HFFc6 (cell line): Measurements from ENCODE around the gene MREG. TPM values are rescaled to one million over a fixed set of nuclear protein-coding genes. Genes with fewer than 3 reads are reported as not detected.

Source experiments
- DNase-seq: peaks from one replicate; pipeline ENCODE4 v3.0.0-alpha.2; 2018
- H3K27ac Mint-ChIP-seq: 2 replicates; pipeline ENCODE4 v1.8.0; 2020; ENCODE audit warnings: mild to moderate bottlenecking, mixed read lengths
- H3K27me3 Mint-ChIP-seq: 2 replicates; pipeline ENCODE4 v1.8.0; 2021; ENCODE audit warnings: mild to moderate bottlenecking, moderate library complexity, mixed read lengths; ENCODE audit not compliant: insufficient read depth
- H3K36me3 Mint-ChIP-seq: 2 replicates; pipeline ENCODE4 v1.8.0; 2021; ENCODE audit warnings: low read depth, mixed read lengths
- H3K4me1 Mint-ChIP-seq: 2 replicates; pipeline ENCODE4 v1.8.0; 2020; ENCODE audit warnings: low read depth, mixed read lengths
- H3K4me3 Mint-ChIP-seq: 2 replicates; pipeline ENCODE4 v1.8.0; 2020; ENCODE audit warnings: mild to moderate bottlenecking, moderate library complexity, mixed read lengths
- H3K9me3 Mint-ChIP-seq: 2 replicates; pipeline ENCODE4 v1.8.0; 2020; ENCODE audit warnings: mild to moderate bottlenecking, mixed read lengths
- total RNA-seq, 6 experiments: library from RNA; stranded (reverse); fragmentation: NEBNext Ultra II Directional; extraction: Animal tissue kit (Norgen Biotek cat#: 25700); gene quantifications; 2 replicates in 1 of 6; 3 replicates in 5 of 6; pipeline ENCODE4 v1.2.3, GENCODE V29; 2021
- TF ChIP-seq, protein P1 (sequence below): fragments of 200-600 bp; sonication (generic); IDR thresholded peaks from 2 replicates; pipeline ENCODE4 v1.5.0; 2021; ENCODE audit warnings: antibody characterized with exemption, mild to moderate bottlenecking

MREG gene
- total RNA-seq, 6 experiments from 2014 or later: 2.0 to 3.5 (median 3.2) TPM

DNA sequence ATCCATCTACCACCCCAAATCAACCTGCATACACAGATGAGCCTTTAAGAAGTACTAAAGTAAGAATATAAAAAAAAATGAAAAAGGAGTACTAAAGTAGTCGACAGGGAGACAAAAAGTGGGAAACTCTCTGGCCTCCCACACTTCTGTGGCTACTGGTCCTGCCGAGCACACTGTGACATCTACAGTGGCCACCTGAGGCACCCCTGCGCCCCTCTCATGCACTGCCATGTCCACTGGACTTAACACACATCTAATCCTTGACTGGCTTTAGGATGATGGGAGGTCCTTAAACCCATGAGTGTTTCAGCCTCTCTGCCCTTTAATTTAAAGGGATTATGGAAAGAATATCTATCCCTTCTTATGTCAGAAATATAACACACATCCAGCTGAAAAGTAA, 71.2 kb downstream of the MREG start:
- TF ChIP-seq, protein P1, sequence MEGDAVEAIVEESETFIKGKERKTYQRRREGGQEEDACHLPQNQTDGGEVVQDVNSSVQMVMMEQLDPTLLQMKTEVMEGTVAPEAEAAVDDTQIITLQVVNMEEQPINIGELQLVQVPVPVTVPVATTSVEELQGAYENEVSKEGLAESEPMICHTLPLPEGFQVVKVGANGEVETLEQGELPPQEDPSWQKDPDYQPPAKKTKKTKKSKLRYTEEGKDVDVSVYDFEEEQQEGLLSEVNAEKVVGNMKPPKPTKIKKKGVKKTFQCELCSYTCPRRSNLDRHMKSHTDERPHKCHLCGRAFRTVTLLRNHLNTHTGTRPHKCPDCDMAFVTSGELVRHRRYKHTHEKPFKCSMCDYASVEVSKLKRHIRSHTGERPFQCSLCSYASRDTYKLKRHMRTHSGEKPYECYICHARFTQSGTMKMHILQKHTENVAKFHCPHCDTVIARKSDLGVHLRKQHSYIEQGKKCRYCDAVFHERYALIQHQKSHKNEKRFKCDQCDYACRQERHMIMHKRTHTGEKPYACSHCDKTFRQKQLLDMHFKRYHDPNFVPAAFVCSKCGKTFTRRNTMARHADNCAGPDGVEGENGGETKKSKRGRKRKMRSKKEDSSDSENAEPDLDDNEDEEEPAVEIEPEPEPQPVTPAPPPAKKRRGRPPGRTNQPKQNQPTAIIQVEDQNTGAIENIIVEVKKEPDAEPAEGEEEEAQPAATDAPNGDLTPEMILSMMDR: no peak
- Mint-ChIP-seq H3K36me3 (peaks cover 5% of the 10 kb centered on the region; the same call in 1 of the 2 replicates), H3K4me1 (peaks cover 6% of the 10 kb centered on the region), H3K9me3 (no peaks in the 10 kb centered on the region), H3K27ac (no peak overlapping the region), H3K27me3 (peaks cover 3% of the 10 kb centered on the region; the same call in 1 of the 2 replicates), H3K4me3 (no peak overlapping the region)
- no peak for DNase-seq

DNA sequence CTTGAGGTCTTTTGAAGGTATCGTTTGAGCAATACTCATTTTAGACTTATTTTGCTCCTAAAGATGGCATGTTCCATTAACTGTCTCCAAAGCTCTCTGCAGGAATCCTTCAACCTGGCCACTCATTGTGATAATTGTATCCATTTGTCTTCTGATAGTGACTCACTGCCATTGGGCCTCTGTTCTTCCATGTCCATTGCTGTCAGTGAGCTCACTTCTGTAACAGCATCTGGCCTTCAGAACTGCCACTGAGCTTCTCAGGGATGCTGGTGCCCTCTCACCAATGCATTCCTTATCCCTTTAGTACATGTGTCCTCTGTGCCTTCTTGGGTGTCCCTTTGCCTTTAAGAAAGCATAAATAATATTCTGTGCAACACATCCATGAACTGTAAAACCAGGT, 71.6 kb downstream of the MREG start:
- no peak overlapping the region for H3K4me3 Mint-ChIP-seq
- no peak overlapping the region for H3K27ac Mint-ChIP-seq
- no peak for DNase-seq
- peaks cover 5% of the 10 kb centered on the region; the same call in 1 of the 2 replicates for H3K36me3 Mint-ChIP-seq
- no peaks in the 10 kb centered on the region for H3K9me3 Mint-ChIP-seq
- TF ChIP-seq, protein P1: no peak
- peaks cover 3% of the 10 kb centered on the region; the same call in 1 of the 2 replicates for H3K27me3 Mint-ChIP-seq
- peaks cover 6% of the 10 kb centered on the region for H3K4me1 Mint-ChIP-seq

GRCh38 chr2:215940645-215941184, 72.6 kb downstream of the MREG start:
- H3K9me3 Mint-ChIP-seq: no peaks in the 10 kb centered on the region
- DNase-seq: no peak
- H3K36me3 Mint-ChIP-seq: peaks cover 5% of the 10 kb centered on the region; the same call in 1 of the 2 replicates
- H3K4me1 Mint-ChIP-seq: peaks cover 6% of the 10 kb centered on the region
- TF ChIP-seq, protein P1: no peak
- H3K27me3 Mint-ChIP-seq: no peaks in the 10 kb centered on the region
- no peak overlapping the region for H3K4me3 Mint-ChIP-seq
- no peak overlapping the region for H3K27ac Mint-ChIP-seq

GRCh38 chr2:215937190-215937589, 76.2 kb downstream of the MREG start:
- H3K4me3 Mint-ChIP-seq: no peak overlapping the region
- H3K27ac Mint-ChIP-seq: no peak overlapping the region
- DNase-seq: no peak
- H3K36me3 Mint-ChIP-seq: no peaks in the 10 kb centered on the region
- TF ChIP-seq, protein P1: no peak
- H3K4me1 Mint-ChIP-seq: no peaks in the 10 kb centered on the region
- no peaks in the 10 kb centered on the region for H3K9me3 Mint-ChIP-seq
- peaks cover 5% of the 10 kb centered on the region for H3K27me3 Mint-ChIP-seq

DNA sequence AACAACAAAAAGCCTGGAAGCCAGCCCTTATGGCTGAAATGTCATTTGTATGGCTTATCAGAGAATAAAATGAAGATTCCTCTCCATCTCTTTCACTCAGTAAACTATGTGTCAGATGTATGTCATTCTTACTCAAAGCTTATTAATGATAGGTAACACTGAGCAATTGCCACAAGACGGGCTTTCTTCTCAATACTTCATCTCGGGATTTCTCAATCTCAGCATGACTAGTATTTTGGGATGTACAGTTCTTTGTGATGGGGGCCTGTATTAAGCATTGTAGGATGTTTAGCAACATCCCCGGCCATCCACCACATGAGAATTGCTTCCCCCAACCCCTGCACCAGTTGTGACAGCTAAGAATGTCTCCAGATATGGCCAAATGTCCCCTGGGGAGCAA, 80.2 kb downstream of the MREG start:
- TF ChIP-seq, protein P1: no peak
- Mint-ChIP-seq H3K27ac (no peak overlapping the region), H3K4me3 (no peak overlapping the region), H3K27me3 (peaks cover 5% of the 10 kb centered on the region), H3K4me1 (peaks cover 33% of the 10 kb centered on the region), H3K36me3 (no peaks in the 10 kb centered on the region), H3K9me3 (no peaks in the 10 kb centered on the region)
- DNase-seq: no peak
